Measurements from ENCODE around the gene EFNA2.

DNA sequence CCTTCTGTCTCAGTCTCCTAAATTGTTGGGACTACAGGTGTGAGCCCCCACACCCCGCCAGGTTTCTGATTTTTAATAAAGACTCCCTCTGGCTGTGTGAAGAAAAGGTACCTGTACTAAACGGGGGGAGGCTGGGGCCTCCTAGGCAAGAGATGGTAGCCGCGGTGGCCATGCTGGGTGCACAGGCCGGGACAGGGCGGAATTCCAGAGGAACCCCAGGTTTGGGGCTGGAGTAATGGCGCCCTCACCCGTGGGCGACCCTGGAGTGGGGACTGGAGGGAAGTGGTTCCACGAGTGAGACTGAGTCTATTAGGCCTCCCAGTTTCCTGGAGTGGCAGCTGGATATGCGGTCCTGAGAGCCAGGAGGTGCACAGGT is 46.3 kb upstream of the EFNA2 start:
- TF ChIP-seq CTCF (conservative IDR thresholded peaks at IDR 0.05; ENCODE audit: low read depth in 2 of 2) = no peak
- no peak for TF ChIP-seq NANOG (IDR thresholded peaks at IDR 0.05; ENCODE audit: borderline replicate concordance)

All from GM23338 (cell line).